Stomach (tissue), 4 donors: Measurements from ENCODE around the gene ATG12.

Experiments used
- CTCF ChIP-seq, 7 experiments: fragments of 450-650 bp in 4 of 7; fragments of 200-600 bp in 3 of 7; sonication (generic) in 3 of 7; IDR thresholded peaks; one replicate each; pipeline ENCODE4 v1.5.1; 2016 to 2019; ENCODE audit warnings: antibody characterized with exemption in 7 of 7, control low read depth in 2 of 7, mild to moderate bottlenecking in 1 of 7
- EP300 ChIP-seq: sonication (generic); formaldehyde crosslinking; IDR thresholded peaks from one replicate; pipeline ENCODE4 v1.6.1; 2017; ENCODE audit warnings: antibody characterized with exemption
- POLR2AphosphoS5 ChIP-seq, 3 donors: sonication (generic); formaldehyde crosslinking; IDR thresholded peaks; one replicate each; pipeline ENCODE4 v1.6.1; 2016; ENCODE audit warnings: antibody characterized with exemption in 3 of 3

GRCh38 chr5:115858396-115858795 lies 17.0 kb upstream of the ATG12 start:
- TF ChIP-seq CTCF (IDR thresholded peaks at IDR 0.05) (no peak), POLR2AphosphoS5 (IDR thresholded peaks at IDR 0.05) (no peak), EP300 (no peak)
